Ecto neural progenitor cell (in vitro differentiated cells): Measurements from ENCODE around the gene ZNF609.
"Not testable (repeated sequence)": the region's sequence is repeated elsewhere in the genome, so short reads cannot be mapped to it uniquely, and the experiment has no call there.

Experiments used
- DNase-seq: peaks from one replicate; pipeline ENCODE4 v3.0.0-alpha.2; 2018; ENCODE audit warnings: low spot score

Gene ZNF609

GRCh38 chr15:64459066-64459781 is 1.2 kb upstream of the ZNF609 start:
- DNase-seq = no peak

GRCh38 chr15:64460724-64461720 is 644 bp downstream of the ZNF609 start:
- peak; percentile 60 for DNase-seq

GRCh38 chr15:64461721-64462162 is 1.4 kb downstream of the ZNF609 start:
- peak; percentile 64 for DNase-seq

- DNase-seq = no peak
Measured at GRCh38 chr15:64462492-64462891, 2.1 kb downstream of the ZNF609 start.

GRCh38 chr15:64464276-64465005 is 4.1 kb downstream of the ZNF609 start:
- no peak for DNase-seq

- DNase-seq = no peak
Measured at GRCh38 chr15:64466408-64467141, 6.2 kb downstream of the ZNF609 start.

GRCh38 chr15:64472161-64472560 is 11.8 kb downstream of the ZNF609 start:
- DNase-seq = no peak

- DNase-seq = no peak
Measured at GRCh38 chr15:64474846-64475245, 14.5 kb downstream of the ZNF609 start.

- no peak for DNase-seq
Measured at GRCh38 chr15:64476550-64476949, 16.2 kb downstream of the ZNF609 start.

- DNase-seq = no peak
Measured at GRCh38 chr15:64478863-64479262, 18.5 kb downstream of the ZNF609 start.

GRCh38 chr15:64480891-64481290 is 20.5 kb downstream of the ZNF609 start:
- no peak for DNase-seq

GRCh38 chr15:64483749-64484148 is 23.4 kb downstream of the ZNF609 start:
- DNase-seq = no peak

- DNase-seq = no peak
Measured at GRCh38 chr15:64485796-64486195, 25.4 kb downstream of the ZNF609 start.

- DNase-seq = no peak
Measured at GRCh38 chr15:64490598-64491259, 30.4 kb downstream of the ZNF609 start.

GRCh38 chr15:64493641-64494040 is 33.3 kb downstream of the ZNF609 start:
- no peak for DNase-seq

- not testable (repeated sequence) for DNase-seq
Measured at GRCh38 chr15:64495968-64496367, 35.6 kb downstream of the ZNF609 start.

GRCh38 chr15:64500695-64501395 is 40.5 kb downstream of the ZNF609 start:
- no peak for DNase-seq

- no peak for DNase-seq
Measured at GRCh38 chr15:64501396-64501715, 41.0 kb downstream of the ZNF609 start.

- no peak for DNase-seq
Measured at GRCh38 chr15:64502151-64502550, 41.8 kb downstream of the ZNF609 start.

- DNase-seq = no peak
Measured at GRCh38 chr15:64502551-64502950, 42.2 kb downstream of the ZNF609 start.

- no peak for DNase-seq
Measured at GRCh38 chr15:64503197-64503596, 42.8 kb downstream of the ZNF609 start.
